Activated CD4-positive, alpha-beta T cell treated with anti-CD3 and anti-CD28 coated beads, Interleukin-2, amount 10 ng/mL, durations not matched to agents 7 days and 5 days (primary cell): ENCODE data around the gene SNX25. TPM values are rescaled to one million over a fixed set of nuclear protein-coding genes. Genes with fewer than 3 reads are reported as not detected.
A peak's percentile ranks its signal among the peaks of the same experiment; 100 is the strongest.

Source experiments
- CTCF ChIA-PET: fragments of 350-600 bp; sonication (Branson Sonifier 250); formaldehyde crosslinking; loops from one replicate; lab custom pipeline; 2021; ENCODE audit warnings: antibody characterized with exemption; lab: Charles Lee
- POLR2A ChIA-PET: fragments of 350-600 bp; sonication (Branson Sonifier 250); formaldehyde crosslinking; loops from one replicate; lab custom pipeline; 2021; ENCODE audit warnings: antibody characterized with exemption; lab: Charles Lee
- DNase-seq: peaks from one replicate; pipeline ENCODE4 v3.0.0-alpha.2; 2020
- H3K27ac Mint-ChIP-seq: one replicate; pipeline ENCODE4 v1.8.0; 2021; ENCODE audit warnings: mild to moderate bottlenecking, moderate library complexity, mixed read lengths
- H3K27me3 Mint-ChIP-seq: one replicate; pipeline ENCODE4 v1.8.0; 2021; ENCODE audit warnings: mixed read lengths
- H3K36me3 Mint-ChIP-seq: one replicate; pipeline ENCODE4 v1.8.0; 2021; ENCODE audit warnings: low read depth, mixed read lengths
- H3K4me1 Mint-ChIP-seq: one replicate; pipeline ENCODE4 v1.8.0; 2021; ENCODE audit warnings: mixed read lengths
- H3K4me3 Mint-ChIP-seq: one replicate; pipeline ENCODE4 v1.8.0; 2021; ENCODE audit warnings: mild to moderate bottlenecking, moderate library complexity, mixed read lengths
- H3K9me3 Mint-ChIP-seq: one replicate; pipeline ENCODE4 v1.8.0; 2021; ENCODE audit warnings: mixed read lengths
- total RNA-seq, 2 experiments: library from RNA; stranded (reverse); gene quantifications; one replicate each; pipeline ENCODE4 v1.2.3, GENCODE V29; 2021

The SNX25 gene
- total RNA-seq, 2 experiments from 2014 or later, result 9.0 to 12.0 TPM

GRCh38 chr4:185259719-185260118 lies 50.3 kb downstream of the SNX25 start:
- POLR2A ChIA-PET, result no interaction called here
- no peak overlapping the region for H3K27ac Mint-ChIP-seq
- no peaks in the 10 kb centered on the region for H3K9me3 Mint-ChIP-seq
- peaks cover 3% of the 10 kb centered on the region for H3K36me3 Mint-ChIP-seq
- H3K4me3 Mint-ChIP-seq, result no peak overlapping the region
- peaks cover 37% of the 10 kb centered on the region for H3K4me1 Mint-ChIP-seq
- DNase-seq, result no peak
- H3K27me3 Mint-ChIP-seq, result no peaks in the 10 kb centered on the region
- CTCF ChIA-PET, result interaction anchor here (1.4 to 1.6 kb wide), 2 partner anchors 9 to 165 kb away, joined by 3 to 5 read pairs; no protein-coding TSS in a partner anchor

- ChIA-PET CTCF (interaction anchor here (0.5 kb wide), 1 partner anchor 972 kb away, joined by 3 read pairs; no protein-coding TSS in a partner anchor), POLR2A (no interaction called here)
- Mint-ChIP-seq H3K9me3 (no peaks in the 10 kb centered on the region), H3K36me3 (peaks cover 6% of the 10 kb centered on the region), H3K27ac (no peak overlapping the region), H3K4me1 (peaks cover 41% of the 10 kb centered on the region), H3K27me3 (no peaks in the 10 kb centered on the region), H3K4me3 (no peak overlapping the region)
- DNase-seq, result no peak
These were observed 52.5 kb downstream of the SNX25 start for GRCh38 chr4:185261946-185262345.

GRCh38 chr4:185263419-185263818 lies 54.0 kb downstream of the SNX25 start:
- Mint-ChIP-seq H3K9me3 (no peaks in the 10 kb centered on the region), H3K27me3 (no peaks in the 10 kb centered on the region), H3K27ac (no peak overlapping the region), H3K4me1 (peaks cover 42% of the 10 kb centered on the region), H3K4me3 (no peak overlapping the region), H3K36me3 (peaks cover 12% of the 10 kb centered on the region)
- DNase-seq, result no peak
- POLR2A ChIA-PET, result no interaction called here
- CTCF ChIA-PET, result interaction anchor here (1.7 kb wide), 1 partner anchor 11 kb away, joined by 5 read pairs; no protein-coding TSS in a partner anchor

GRCh38 chr4:185265942-185266341 lies 56.5 kb downstream of the SNX25 start:
- DNase-seq, result no peak
- Mint-ChIP-seq H3K27me3 (no peaks in the 10 kb centered on the region), H3K4me1 (peaks cover 34% of the 10 kb centered on the region), H3K36me3 (peaks cover 20% of the 10 kb centered on the region), H3K9me3 (no peaks in the 10 kb centered on the region), H3K4me3 (no peak overlapping the region), H3K27ac (peak overlapping the region; percentile 36)
- CTCF ChIA-PET, result interaction anchor here (0.6 to 1.0 kb wide), 2 partner anchors 33 to 74 kb away, joined by 3 read pairs; no protein-coding TSS in a partner anchor
- POLR2A ChIA-PET, result interaction anchor here (0.6 kb wide), 1 partner anchor 43 kb away, joined by 6 read pairs; no protein-coding TSS in a partner anchor

GRCh38 chr4:185269286-185269685 lies 59.9 kb downstream of the SNX25 start:
- no peak for DNase-seq
- ChIA-PET CTCF (interaction anchor here (1.1 to 1.7 kb wide), 2 partner anchors 9 to 16 kb away, joined by 3 to 5 read pairs; no protein-coding TSS in a partner anchor), POLR2A (no interaction called here)
- no peaks in the 10 kb centered on the region for H3K9me3 Mint-ChIP-seq
- peaks cover 17% of the 10 kb centered on the region for H3K36me3 Mint-ChIP-seq
- H3K27ac Mint-ChIP-seq, result no peak overlapping the region
- H3K4me3 Mint-ChIP-seq, result no peak overlapping the region
- peaks cover 20% of the 10 kb centered on the region for H3K4me1 Mint-ChIP-seq
- no peaks in the 10 kb centered on the region for H3K27me3 Mint-ChIP-seq

GRCh38 chr4:185270037-185270436 lies 60.6 kb downstream of the SNX25 start:
- ChIA-PET POLR2A (no interaction called here), CTCF (interaction anchor here (1.1 kb wide), 1 partner anchor 16 kb away, joined by 3 read pairs; no protein-coding TSS in a partner anchor)
- Mint-ChIP-seq H3K9me3 (no peaks in the 10 kb centered on the region), H3K4me3 (no peak overlapping the region), H3K4me1 (peaks cover 20% of the 10 kb centered on the region), H3K27ac (no peak overlapping the region), H3K27me3 (no peaks in the 10 kb centered on the region), H3K36me3 (peaks cover 17% of the 10 kb centered on the region)
- DNase-seq, result no peak

- Mint-ChIP-seq H3K27ac (no peak overlapping the region), H3K4me3 (no peak overlapping the region), H3K4me1 (peaks cover 16% of the 10 kb centered on the region), H3K27me3 (no peaks in the 10 kb centered on the region), H3K36me3 (peaks cover 17% of the 10 kb centered on the region), H3K9me3 (no peaks in the 10 kb centered on the region)
- ChIA-PET CTCF (interaction anchor here (0.5 kb wide), 1 partner anchor 205 kb away, joined by 3 read pairs; no protein-coding TSS in a partner anchor), POLR2A (no interaction called here)
- no peak for DNase-seq
These were observed 61.5 kb downstream of the SNX25 start for GRCh38 chr4:185270885-185271284.

GRCh38 chr4:185272245-185272644 lies 62.8 kb downstream of the SNX25 start:
- Mint-ChIP-seq H3K9me3 (no peaks in the 10 kb centered on the region), H3K4me1 (peaks cover 4% of the 10 kb centered on the region), H3K27ac (no peak overlapping the region), H3K27me3 (no peaks in the 10 kb centered on the region), H3K4me3 (no peak overlapping the region), H3K36me3 (peaks cover 14% of the 10 kb centered on the region)
- ChIA-PET CTCF (no interaction called here), POLR2A (no interaction called here)
- no peak for DNase-seq

GRCh38 chr4:185275501-185275900 lies 66.1 kb downstream of the SNX25 start:
- no peak overlapping the region for H3K27ac Mint-ChIP-seq
- no peak for DNase-seq
- no peak overlapping the region for H3K4me3 Mint-ChIP-seq
- CTCF ChIA-PET, result interaction anchor here (1.6 kb wide), 1 partner anchor 12 kb away, joined by 5 read pairs; no protein-coding TSS in a partner anchor
- no peaks in the 10 kb centered on the region for H3K27me3 Mint-ChIP-seq
- no peaks in the 10 kb centered on the region for H3K9me3 Mint-ChIP-seq
- peaks cover 1% of the 10 kb centered on the region for H3K36me3 Mint-ChIP-seq
- peaks cover 6% of the 10 kb centered on the region for H3K4me1 Mint-ChIP-seq
- POLR2A ChIA-PET, result no interaction called here

GRCh38 chr4:185276036-185276435 lies 66.6 kb downstream of the SNX25 start:
- POLR2A ChIA-PET, result no interaction called here
- no peak overlapping the region for H3K27ac Mint-ChIP-seq
- no peak overlapping the region for H3K4me3 Mint-ChIP-seq
- peaks cover 11% of the 10 kb centered on the region for H3K4me1 Mint-ChIP-seq
- no peak for DNase-seq
- H3K9me3 Mint-ChIP-seq, result no peaks in the 10 kb centered on the region
- no peaks in the 10 kb centered on the region for H3K36me3 Mint-ChIP-seq
- H3K27me3 Mint-ChIP-seq, result no peaks in the 10 kb centered on the region
- CTCF ChIA-PET, result no interaction called here

GRCh38 chr4:185278716-185279115 lies 69.3 kb downstream of the SNX25 start:
- CTCF ChIA-PET, result no interaction called here
- DNase-seq, result no peak
- Mint-ChIP-seq H3K36me3 (peaks cover 2% of the 10 kb centered on the region), H3K27me3 (no peaks in the 10 kb centered on the region), H3K9me3 (no peaks in the 10 kb centered on the region), H3K4me3 (no peak overlapping the region), H3K27ac (no peak overlapping the region), H3K4me1 (peaks cover 12% of the 10 kb centered on the region)
- POLR2A ChIA-PET, result no interaction called here

GRCh38 chr4:185280608-185281007 lies 71.2 kb downstream of the SNX25 start:
- Mint-ChIP-seq H3K9me3 (no peaks in the 10 kb centered on the region), H3K27me3 (no peaks in the 10 kb centered on the region), H3K4me1 (peaks cover 12% of the 10 kb centered on the region), H3K4me3 (no peak overlapping the region), H3K36me3 (peaks cover 2% of the 10 kb centered on the region), H3K27ac (no peak overlapping the region)
- CTCF ChIA-PET, result interaction anchor here (0.5 to 0.6 kb wide), 2 partner anchors 42 to 425 kb away, joined by 3 read pairs; no protein-coding TSS in a partner anchor
- POLR2A ChIA-PET, result no interaction called here
- no peak for DNase-seq

- POLR2A ChIA-PET, result no interaction called here
- H3K27ac Mint-ChIP-seq, result no peak overlapping the region
- peaks cover 12% of the 10 kb centered on the region for H3K4me1 Mint-ChIP-seq
- no peak overlapping the region for H3K4me3 Mint-ChIP-seq
- no peaks in the 10 kb centered on the region for H3K9me3 Mint-ChIP-seq
- peaks cover 2% of the 10 kb centered on the region for H3K36me3 Mint-ChIP-seq
- CTCF ChIA-PET, result no interaction called here
- no peak for DNase-seq
- no peaks in the 10 kb centered on the region for H3K27me3 Mint-ChIP-seq
These were observed 73.6 kb downstream of the SNX25 start for GRCh38 chr4:185282968-185283367.
